Fibroblast of skin of right quadriceps (primary cell): Measurements from ENCODE around the gene UBE2G2.
"Not testable (repeated sequence)": the region's sequence is repeated elsewhere in the genome, so short reads cannot be mapped to it uniquely, and the experiment has no call there.

ENCODE experiments used
- DNase-seq: peaks from one replicate; pipeline ENCODE4 v3.0.0-alpha.2; 2013

Gene UBE2G2

DNA sequence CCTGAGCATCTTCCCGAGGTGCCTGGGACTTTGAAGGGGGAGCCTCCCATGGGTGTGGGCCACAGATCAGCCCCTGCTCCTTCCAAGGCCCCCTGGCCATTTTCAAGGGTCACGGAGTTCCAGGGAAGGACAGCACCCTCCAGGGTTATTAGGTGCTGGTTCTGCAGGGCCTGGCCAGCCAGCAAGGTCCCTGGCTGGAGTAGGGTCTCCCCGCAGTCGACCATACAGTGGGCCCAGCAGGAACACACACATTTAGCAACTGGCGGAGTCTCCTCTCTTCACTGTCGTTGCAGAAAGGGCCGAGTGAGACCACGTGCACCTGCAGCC lies 34.0 kb upstream of the UBE2G2 start:
- DNase-seq = no peak

DNA sequence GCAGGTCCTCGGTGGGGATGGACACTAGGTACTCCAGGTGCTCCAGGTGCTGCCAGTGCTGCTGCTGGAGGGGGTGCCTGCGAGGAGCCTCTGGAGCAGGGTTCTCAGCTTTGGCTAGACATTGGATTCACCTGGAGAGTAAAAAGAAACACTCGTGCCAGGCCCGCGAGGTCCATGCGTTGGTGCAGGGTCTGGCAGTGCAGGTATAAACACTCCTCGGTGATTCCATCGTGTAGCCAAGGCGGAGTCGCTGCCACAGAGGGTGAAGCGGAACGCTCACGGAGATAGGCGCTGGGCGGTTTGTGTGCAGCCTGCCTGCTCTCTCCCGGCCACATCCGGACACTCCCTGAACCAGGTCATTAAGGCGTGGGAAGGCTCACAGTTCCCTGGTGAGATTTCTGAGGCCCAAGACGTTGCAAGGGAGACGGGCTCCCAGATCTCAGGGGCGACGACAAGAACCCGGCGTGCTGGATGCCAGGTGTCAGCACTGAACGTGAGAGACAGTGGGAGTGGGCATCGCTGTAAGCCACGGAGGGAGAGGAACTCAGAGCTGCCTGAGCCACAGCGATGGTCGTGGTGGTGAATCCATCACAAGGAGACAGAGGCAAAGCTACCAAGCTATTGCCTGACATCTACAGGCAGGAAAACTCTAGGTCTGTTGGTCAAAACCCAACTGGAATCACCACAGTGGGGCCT lies 33.5 kb upstream of the UBE2G2 start:
- no peak for DNase-seq

DNA sequence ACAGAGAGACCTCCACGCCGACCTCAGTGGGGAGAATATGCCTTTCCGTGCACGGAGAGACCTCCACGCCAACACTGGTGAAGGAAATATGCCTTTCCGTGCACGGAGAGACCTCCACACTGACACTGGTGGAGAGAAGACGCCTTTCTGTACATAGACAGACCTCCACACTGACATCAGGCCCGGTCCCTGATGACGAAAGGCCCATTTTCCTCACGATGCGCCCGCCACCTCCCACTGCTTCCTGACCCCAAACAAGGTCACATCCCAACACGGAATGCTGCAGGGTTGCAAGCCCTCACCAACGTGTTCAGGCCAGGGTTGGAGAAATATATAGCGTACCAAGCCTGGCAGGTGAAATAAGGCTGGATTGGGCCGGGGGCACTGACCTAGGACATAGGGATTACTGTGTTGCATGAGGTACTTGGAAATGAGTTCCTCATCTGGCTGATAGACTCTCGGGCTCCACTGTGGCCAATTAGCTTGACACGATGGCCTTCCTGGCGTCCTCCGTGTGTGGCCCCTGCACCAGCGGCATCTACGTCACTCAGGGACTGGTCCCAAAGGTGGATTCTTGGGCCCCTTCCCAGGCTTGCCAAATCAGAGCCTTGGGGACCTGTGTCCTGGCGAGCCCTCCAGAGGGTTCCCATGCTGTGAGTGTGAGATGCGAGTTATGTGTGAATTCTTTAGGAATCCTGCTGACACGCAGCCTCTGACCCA lies 32.8 kb upstream of the UBE2G2 start:
- DNase-seq = no peak

DNA sequence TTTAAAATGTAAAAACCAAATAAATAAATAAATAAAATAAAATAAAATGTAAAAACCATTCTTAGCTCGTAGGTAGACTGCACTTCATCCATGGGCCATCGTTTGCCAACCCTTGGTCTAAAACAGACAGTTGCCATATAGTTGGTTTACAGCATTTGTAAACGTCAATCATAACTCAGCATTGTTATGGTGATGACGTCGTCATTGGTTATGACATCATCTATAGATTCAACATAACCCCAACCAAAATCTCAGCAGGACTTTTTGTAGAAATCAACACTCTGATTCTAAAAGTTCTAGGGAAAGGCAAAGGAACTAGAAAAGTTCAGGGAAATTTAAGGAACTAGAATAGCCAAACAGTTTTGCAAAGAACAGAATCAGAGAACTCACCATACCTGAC lies 32.0 kb upstream of the UBE2G2 start:
- DNase-seq = no peak

DNA sequence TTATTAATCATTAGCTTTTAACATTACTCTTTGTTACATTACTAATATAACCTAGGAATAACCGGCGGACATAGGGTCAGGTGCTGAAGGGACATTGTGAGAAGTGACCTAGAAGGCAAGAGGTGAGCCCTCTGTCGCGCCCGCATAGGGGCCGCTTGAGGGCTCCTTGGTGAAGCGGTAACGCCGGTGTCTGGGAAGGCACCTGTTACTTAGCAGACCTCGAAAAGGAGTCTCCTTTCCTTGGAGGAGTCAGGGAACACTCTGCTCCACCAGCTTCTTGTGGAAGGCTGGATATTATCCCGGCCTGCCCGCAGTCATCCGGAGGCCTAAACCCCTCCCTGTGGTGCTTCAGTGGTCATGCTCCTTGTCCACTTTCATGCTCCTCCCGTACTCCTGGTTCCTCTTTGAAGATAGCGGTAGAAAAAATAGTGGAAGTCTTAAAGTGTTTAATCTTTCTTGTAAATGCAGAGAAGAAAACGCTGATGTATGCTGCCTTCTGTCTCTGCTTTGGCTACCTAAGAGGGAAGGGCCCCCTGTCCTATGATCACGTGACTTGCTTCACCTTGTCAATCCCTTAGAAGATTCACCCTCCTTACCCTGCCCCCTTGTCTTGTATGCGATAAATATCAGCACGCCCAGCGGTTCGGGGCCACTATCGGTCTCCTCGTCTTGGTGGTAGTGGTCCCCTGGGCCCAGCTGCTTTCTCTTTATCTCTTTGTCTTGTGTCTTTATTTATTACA lies 31.1 kb upstream of the UBE2G2 start:
- not testable (repeated sequence) for DNase-seq

DNA sequence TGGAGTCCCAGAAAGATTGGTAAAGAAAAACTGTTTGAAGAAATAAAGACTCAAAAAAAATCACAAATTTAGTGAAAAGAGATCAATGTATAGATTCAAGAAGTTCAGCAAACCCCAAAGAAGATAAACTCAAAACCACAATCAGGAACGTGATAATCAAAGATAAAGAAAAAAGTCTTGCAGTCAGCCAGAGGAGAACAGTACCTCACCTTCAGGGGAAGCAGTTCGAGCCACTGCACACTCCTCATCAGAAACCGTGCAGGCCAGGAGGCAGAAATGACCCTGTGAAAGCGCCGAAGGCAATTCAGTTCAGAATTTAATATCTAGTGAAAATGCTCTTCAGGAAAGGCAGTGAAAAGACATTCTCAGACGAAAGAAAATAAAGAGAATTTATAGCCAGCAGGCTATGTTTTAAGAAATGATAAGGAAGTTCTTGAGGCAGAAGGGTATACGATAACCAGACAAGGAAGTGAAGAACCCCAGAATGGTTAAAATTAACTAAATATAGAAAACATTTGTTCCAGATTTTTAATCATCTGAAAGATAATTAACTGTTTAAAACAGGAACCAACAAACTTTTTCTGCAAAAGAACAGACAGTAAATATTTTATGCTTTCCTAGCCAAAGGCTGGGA lies 29.7 kb upstream of the UBE2G2 start:
- no peak for DNase-seq

DNA sequence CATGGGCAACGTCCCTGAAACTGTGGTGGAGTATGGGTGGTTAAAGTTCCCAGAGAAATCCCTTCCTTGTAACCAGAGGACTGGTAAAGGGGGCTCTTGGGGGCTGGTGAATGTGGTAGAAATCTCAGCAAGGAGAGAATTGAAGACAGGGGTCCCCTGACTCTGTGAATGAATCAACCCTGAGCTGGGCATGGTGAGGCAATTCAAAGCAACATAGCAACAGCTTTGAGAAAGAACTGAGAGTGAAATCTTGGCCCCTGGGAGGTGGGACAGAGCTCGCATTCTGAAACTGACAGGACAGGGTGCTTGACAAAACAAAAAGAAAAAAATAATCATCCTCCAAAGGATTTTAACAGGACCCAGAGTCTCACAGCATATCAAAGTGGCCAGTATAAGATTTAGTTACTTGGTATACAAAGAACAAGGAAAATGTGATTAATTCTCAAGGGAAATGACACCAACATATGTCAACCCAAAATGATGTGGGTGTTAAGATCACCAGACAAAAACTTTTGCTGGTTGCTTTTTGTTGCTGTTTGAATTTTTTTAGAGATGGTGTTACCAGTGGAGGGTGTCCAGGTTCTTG lies 28.0 kb upstream of the UBE2G2 start:
- no peak for DNase-seq

DNA sequence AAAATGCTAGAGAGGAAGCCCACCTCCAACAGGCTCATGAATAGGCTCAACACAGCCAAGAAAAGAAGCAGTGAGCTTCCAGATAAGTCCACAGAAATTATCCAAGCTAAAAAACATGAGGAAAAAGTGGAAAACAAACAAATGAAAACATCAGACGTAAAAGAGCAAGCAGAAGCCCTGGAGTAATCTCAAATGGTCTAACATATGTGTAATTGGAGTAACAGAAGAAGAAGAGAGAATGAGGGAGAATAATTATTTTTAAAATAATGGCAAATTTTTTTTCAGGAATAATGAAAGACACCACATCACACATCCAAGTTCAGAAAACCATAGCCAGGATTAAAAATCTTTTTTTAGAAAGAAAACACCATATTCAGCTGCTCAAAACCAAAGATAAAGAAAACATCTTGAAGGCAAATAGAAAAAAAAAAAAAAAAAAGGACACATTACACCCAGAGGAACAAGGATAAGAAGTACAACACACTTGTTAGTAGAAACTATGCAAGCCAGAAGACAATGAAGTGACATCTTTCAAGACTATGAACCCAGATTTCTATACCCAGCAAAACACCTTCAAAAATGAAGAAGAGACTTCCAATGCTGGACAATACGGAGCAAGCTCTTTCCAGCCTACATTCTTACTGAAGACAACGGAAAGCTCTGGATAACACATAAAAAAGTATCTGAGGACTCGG lies 26.9 kb upstream of the UBE2G2 start:
- DNase-seq = no peak

DNA sequence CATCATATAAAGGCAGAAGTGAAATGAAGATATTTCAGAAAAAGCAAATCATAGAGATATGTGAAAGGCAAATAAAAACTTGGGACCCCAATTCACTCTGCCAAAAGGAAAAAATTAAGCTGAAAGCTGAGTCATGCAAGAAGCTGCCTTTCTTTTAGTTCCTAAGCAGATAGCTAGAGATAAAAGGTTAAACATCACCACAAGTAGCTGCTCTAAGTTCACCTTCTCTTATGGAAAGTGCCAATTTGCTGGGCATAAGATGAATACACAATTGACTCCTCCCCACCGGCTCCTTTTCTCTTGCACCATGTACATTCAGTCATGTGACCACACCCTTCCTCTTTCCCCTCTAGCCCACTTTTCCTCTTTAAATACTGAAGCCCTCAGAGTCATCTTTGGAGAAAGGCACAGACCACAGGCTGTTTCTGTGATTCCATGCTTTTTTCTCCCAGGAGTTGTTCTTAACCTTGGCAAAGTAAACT lies 21.6 kb upstream of the UBE2G2 start:
- no peak for DNase-seq

DNA sequence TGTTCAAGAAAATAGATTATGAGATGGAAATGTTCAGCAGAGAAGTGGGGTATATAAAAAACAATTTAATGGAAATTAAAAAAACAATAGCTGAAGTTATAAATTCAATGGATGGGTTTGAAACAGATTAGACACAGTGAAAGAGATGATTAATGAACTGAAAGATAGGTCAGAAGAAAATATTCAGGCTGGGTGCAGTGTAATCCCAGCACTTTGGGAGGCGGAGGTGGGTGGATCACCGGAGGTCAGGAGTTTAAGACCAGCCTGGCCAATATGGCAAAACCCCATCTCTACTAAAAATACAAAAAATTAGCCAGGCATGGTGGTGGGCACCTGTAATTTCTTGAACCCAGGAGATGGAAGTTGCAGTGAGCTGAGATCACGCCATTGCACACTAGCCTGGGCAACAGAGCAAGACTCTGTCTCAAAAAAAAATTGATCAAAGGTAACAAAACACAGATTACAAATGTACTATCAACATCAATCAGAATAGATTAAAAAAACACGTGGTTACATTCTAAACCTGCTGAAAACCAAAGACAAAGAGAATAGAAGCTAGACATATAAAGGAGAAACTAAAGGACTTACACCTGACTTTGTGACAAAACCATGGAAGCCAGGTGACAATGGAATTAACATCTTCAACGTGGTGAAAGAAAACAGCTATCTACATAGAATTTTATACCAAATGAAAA lies 21.0 kb upstream of the UBE2G2 start:
- DNase-seq = no peak

DNA sequence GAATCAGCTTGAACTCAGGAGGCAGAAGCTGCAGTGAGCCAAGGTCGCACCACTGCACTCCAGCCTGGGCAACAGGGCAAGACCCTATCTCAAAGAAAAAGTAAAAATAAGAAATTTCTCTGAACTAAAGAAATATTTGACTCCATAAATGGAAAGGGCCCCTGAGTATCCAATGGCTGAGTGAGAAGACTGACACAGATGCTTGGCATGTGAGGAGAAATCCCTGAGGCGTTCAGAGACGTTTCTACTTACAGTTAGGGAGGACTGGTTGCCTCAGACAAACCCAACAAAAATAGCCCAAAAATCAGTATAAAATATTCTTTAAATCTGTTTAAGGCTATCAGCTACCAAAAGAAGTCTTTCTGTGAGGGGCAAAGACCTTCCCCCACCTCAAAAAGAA lies 19.2 kb upstream of the UBE2G2 start:
- DNase-seq = peak; percentile 49

DNA sequence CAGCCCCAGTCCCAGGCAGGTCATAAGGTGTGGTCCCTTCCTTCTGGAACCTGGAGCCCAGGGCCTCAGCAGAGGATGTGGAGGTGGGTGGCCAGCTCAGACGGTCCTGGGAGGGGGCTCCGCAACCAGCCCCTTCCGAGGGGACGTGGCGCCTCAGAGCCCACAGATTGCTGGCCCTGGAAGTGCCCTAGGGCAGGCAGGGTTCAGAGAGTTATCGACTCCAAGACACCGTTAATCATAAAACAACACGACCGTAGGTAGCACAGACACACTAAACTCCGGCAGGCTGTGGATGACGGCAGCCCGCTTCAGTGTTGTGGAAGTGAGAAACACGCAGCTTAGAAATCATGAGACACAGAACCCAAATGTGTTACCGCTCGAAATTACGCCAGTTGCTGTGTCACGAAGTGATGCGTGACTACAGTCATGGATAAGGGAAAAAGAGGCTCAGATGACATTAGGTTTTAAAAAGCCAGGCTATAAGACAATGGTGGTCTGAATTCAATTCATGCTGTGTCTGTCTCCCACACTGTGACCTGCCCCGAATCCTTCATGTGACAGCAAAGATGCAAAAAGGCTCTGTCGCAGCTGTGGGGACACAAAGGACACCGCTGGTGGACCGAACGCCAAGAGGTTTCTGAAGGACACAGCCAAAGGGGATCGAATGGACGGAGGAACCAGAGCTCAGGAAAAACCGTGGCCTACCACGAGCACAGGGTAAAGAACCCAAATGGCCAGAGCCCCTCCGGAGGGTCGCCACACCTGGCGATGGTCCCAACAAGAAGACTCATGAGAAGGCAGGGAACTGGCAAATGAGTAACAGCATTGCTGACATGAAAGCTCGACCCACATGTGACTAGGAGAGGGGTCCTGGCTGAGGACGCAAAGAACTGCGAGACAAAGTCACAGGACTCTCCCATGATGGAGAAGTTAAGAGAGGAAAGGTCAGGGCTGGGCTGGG lies 17.9 kb upstream of the UBE2G2 start:
- DNase-seq = no peak

DNA sequence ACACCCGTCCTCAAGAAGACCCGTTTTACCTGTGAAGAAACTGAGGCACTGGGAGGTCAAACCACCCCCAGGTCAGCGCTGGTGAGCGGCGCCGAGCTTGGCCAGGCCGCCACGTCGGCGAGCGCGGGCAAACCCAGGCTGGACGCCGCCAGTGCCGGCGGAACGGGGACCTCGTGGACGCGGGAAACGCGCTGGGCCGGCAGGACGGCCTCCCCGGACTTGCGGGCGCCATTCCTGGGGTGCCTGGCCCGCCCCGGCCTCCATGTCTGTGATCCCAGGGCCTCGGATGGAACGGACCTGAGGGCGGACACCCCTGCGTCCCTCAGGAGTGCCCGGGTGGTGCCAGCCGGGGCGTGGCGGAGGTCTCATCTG lies 17.0 kb upstream of the UBE2G2 start:
- no peak for DNase-seq

DNA sequence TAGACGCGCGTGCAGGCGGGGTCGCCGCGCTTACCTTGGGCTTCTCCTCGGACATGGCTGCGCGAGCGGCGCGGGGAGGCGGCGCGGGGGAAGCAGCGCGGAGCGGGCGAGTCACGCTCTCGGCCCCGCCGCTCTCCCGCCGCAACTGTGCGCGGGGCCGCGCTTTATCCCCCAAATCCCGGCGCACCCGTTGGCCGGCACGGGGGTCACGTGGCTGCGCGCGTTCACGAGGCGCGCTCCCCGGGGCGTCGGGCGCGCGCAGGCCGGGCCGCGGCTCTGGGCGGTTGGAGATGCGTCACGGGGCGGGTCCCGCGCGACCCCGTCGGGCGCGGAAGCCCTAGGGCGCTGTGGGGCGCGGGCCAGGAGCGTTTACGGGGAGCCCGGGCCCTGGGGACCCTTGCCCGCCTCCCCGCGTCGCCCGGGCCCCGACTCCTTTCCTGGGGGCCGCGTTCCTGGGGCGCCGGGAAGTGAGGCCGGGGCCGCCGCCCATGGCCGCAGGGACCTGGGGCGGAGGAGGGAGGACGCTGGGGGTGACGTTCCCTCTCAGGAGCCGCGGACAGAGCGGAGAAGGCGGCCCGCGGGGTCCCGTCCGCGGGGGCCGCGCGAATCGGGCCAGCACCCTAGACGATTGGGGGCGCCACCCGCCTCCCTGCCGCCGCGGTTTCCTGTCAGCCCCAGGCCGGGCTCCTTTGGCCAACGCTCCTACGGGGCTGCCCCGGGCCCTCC lies 16.5 kb upstream of the UBE2G2 start, which contains the start of gene SUMO3:
Gene SUMO3 (minus strand): TSS at position 149 of the 726 bp plus-strand sequence. CDS start 94 bp downstream, at position 55.
- peak; percentile 88 for DNase-seq

DNA sequence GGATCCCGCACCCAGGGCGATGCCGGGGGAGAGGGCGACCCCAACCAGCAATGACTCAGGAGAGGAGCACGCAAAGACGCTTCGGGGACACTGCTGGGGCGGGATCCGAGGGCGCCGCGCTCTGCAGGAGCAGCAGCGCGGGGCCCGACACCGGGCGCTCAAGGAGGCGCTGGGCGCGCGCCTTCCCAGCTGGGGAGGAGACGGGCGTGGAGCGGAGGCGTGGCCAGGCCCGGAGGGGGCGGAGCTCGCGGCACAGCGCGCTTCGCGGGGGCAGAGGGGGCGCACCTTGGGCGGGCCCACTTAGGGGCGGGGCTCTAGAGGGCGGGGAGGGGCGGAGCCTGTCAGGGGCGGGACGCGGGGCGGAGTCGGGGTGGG lies 15.9 kb upstream of the UBE2G2 start:
- peak; percentile 88 for DNase-seq

DNA sequence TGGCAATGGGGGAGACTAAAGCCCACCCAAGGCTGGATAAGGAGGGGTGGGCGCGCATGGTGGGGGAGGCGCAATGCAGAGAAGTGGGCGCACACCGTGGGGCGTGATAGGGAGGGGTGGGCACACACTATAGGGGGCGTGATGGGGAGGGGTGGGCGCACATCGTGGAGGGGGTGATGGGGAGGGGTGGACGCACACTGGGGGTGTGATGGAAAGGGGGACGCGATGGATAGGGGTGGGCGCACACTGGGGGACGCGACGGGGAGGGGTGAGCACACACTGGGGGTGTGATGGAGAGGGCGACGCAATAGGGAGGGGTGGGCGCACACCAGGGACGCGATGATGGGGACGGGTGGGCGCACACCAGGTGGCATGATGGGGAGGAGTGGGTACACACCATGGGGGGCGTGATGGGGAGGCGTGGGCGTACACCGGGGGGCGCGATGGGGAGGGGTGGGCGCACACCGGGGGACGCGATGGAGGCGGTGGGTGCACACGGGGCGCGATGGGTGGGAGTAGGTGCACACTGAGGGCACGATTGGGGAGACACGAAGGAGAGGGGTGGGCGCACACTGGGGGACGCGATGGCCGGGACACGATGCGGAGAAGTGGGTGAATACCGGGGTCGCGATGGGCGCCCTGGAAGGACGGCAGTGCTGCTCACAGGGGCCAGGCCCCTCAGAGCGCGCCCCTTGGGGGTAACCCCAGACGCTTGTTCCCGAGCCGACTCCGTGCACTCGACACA lies 15.3 kb upstream of the UBE2G2 start:
- DNase-seq = no peak

DNA sequence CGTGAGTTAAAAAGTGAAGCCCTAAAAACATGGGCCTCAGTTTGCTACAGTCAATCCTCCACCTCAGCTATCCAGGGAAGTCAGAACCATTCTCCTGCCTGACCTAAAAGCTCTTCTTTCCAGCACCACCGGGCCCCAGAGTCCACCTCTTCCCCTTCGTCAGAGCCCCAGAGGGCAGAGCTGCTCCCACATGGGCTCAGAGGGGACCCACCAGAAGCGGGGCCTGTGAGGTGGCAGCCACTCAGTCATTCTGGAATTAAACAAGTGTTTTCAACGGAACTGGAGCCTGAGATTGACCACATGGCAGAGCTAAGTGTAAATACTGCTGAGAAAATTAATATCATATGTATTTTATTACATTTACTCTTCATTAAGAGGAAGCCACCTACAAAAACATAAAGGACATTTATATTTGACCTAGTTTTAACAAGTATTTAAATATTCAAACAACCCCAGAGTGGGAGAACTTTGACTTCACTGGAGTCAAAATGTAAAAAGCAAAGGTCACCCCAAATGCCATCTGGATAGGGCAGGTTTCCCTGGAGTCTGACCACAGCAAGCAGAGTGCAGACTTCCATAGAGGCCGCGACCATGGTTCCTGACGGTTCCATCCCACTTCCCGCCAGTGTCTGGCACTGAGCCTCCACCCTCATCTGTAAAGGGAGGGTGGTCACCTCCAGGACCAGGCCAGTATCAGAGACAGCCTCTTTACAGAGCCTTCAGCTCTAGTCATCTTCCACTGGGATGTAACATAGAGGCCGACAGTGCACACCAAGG lies 14.4 kb upstream of the UBE2G2 start:
- DNase-seq = no peak

DNA sequence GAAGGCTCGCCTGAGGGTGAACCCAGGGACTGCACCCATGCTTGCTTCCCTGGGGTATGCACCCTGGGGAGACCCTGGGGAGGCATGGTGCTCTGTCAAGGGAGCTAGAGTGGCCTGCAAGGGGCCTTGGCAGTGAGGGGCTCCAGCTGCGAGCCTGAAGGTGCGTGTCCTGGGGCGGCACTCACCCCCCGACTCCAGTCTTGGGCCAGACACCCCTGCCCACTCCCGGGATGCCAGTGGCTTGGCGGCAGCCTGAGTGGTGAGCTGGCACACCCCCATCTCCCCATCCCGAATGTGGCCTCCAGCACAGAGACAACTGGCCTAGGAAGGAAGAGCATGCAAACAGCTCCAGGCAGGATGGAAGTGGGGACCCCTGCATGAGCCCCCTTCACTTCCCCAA lies 13.6 kb upstream of the UBE2G2 start:
- no peak for DNase-seq
